K562 (cell line): ENCODE data around the gene CPNE2. TPM values are rescaled to one million over a fixed set of nuclear protein-coding genes. Genes with fewer than 3 reads are reported as not detected.

Source experiments
- ATAC-seq: fragments of 200-7000 bp; cut with Tn5 transposase; 3 replicates; pipeline ENCODE4 v1.9.1; 2020; ENCODE audit warnings: moderate library complexity
- BruUV-seq: library from RNA; stranded (reverse); fragments of 400-500 nt; replicated peaks from 2 replicates; lab custom pipeline; 2021; lab: Mats Ljungman, UMichigan
- CTCF ChIA-PET: fragments of 300-600 bp; formaldehyde crosslinking; extraction: SDS; loops from one replicate; lab custom pipeline; 2021; ENCODE audit warnings: low intra/inter-chr PET ratio; lab: Yijun Ruan, JAX
- POLR2A ChIA-PET: fragments of 300-600, 350-650 bp; sonication (Branson Sonifier 250); formaldehyde crosslinking; extraction: SDS; loops from one replicate; lab custom pipeline; 2021; ENCODE audit warnings: antibody characterized with exemption, inconsistent platforms; lab: Yijun Ruan, JAX
- DNase-seq, 4 experiments: peaks; one replicate each; pipeline versions ENCODE4 v3.0.0 to v3.0.0-alpha.2; 2011 to 2018; ENCODE audit warnings: low spot score in 3 of 4, mixed read lengths in 3 of 4; ENCODE audit errors: extremely low read depth in 1 of 4
- FAIRE-seq: peaks from 2 replicates; lab custom pipeline; 2011; peaks lifted over from hg19 to GRCh38; lab: Jason Lieb, UNC
- H2AFZ ChIP-seq: 2 replicates; pipeline ENCODE4 v1.6.0; 2011; ENCODE audit warnings: low read depth, low read length, control low read depth, inconsistent platforms
- H3K27ac ChIP-seq: fragments of 200-600 bp; 3 replicates; pipeline ENCODE4 v1.8.0; 2011; ENCODE audit warnings: low read depth, mild to moderate bottlenecking, control low read depth, inconsistent platforms, low read length, moderate library complexity, mixed read lengths; ENCODE audit errors: extremely low read depth
- H3K27me3 ChIP-seq, 2 experiments: fragments of 300-600 bp in 1 of 2; 2 replicates in 1 of 2; 3 replicates in 1 of 2; pipeline versions ENCODE4 v1.6.0 to v1.8.0; 2011; ENCODE audit warnings: inconsistent platforms in 2 of 2, low read length in 2 of 2, mild to moderate bottlenecking in 1 of 2, mixed read lengths in 1 of 2, moderate library complexity in 1 of 2; ENCODE audit not compliant: control insufficient read depth in 2 of 2, insufficient read depth in 2 of 2
- H3K36me3 ChIP-seq: fragments of 300-600 bp; 3 replicates; pipeline ENCODE4 v1.8.0; 2011; ENCODE audit warnings: mild to moderate bottlenecking, low read length, inconsistent platforms; ENCODE audit not compliant: control insufficient read depth, insufficient read depth
- H3K4me1 ChIP-seq, 2 experiments: fragments of 200-600 bp in 1 of 2; replicated peaks in 1 of 2; 2 replicates in 1 of 2; 3 replicates in 1 of 2; pipeline versions ENCODE4 v1.5.1 to v1.8.0; 2011; ENCODE audit warnings: inconsistent platforms in 2 of 2, low read length in 2 of 2, mild to moderate bottlenecking in 1 of 2, mixed read lengths in 1 of 2, moderate library complexity in 1 of 2; ENCODE audit not compliant: control insufficient read depth in 2 of 2, insufficient read depth in 2 of 2
- H3K4me2 ChIP-seq: 2 replicates; pipeline ENCODE4 v1.6.1; 2011; ENCODE audit warnings: low read length, control low read depth, inconsistent platforms, mixed read lengths; ENCODE audit not compliant: insufficient read depth
- H3K4me3 ChIP-seq: fragments of 200-600 bp; sonication (generic), shearing (Covaris generic); 2 replicates; pipeline ENCODE4 v1.5.1; 2016; ENCODE audit warnings: control low read depth, inconsistent platforms
- H3K79me2 ChIP-seq: fragments of 200-600 bp; 3 replicates; pipeline ENCODE4 v1.8.0; 2011; ENCODE audit warnings: low read length, inconsistent platforms; ENCODE audit not compliant: control insufficient read depth, insufficient read depth
- H3K9ac ChIP-seq, 2 experiments: 2 replicates each; pipeline versions ENCODE4 v1.6.0 to v1.6.1; 2011; ENCODE audit warnings: low read depth in 2 of 2, low read length in 2 of 2, control low read depth in 1 of 2, inconsistent platforms in 1 of 2, mild to moderate bottlenecking in 1 of 2, mixed read lengths in 1 of 2; ENCODE audit not compliant: insufficient read depth in 1 of 2
- H3K9me1 ChIP-seq: one replicate; pipeline ENCODE4 v1.6.0; 2011; ENCODE audit warnings: inconsistent platforms, mild to moderate bottlenecking, low read length, moderate library complexity; ENCODE audit not compliant: control insufficient read depth, insufficient read depth
- H3K9me3 ChIP-seq: replicated peaks from 2 replicates; pipeline ENCODE4 v1.5.1; 2011; ENCODE audit warnings: low read depth, low read length, inconsistent platforms; ENCODE audit not compliant: control insufficient read depth, insufficient read depth
- H4K20me1 ChIP-seq: replicated peaks from 2 replicates; pipeline ENCODE4 v1.6.1; 2011; ENCODE audit warnings: low read length, inconsistent platforms, mixed read lengths; ENCODE audit not compliant: control insufficient read depth, insufficient read depth
- PRDM10 ChIP-seq: fragments of 450-650 bp; IDR thresholded peaks from 2 replicates; pipeline ENCODE4 v1.6.1; 2018; ENCODE audit not compliant: partially characterized antibody
- SMARCA5 ChIP-seq: fragments of 450-650 bp; IDR thresholded peaks from 2 replicates; pipeline ENCODE4 v1.6.1; 2016
- WGBS: fragments of 100-300 bp; shearing (Covaris generic); methylation state at CpG from one replicate; pipeline ENCODE4 v1.1.6; 2016; ENCODE audit warnings: low coverage, mixed read lengths; ENCODE audit not compliant: insufficient coverage; ENCODE audit errors: missing lambda C conversion rate; 5-methylcytosine and 5-hydroxymethylcytosine counted together
- in situ Hi-C: fragments of 300-500 bp; cut with MboI; formaldehyde crosslinking; loops from 4 replicates; pipeline ENCODE4 v1.15.0; 2018; ENCODE audit warnings: inconsistent platforms, mixed read lengths
- intact Hi-C: fragments of 100-400 bp; cut with micrococcal nuclease; formaldehyde crosslinking; loops from 2 replicates; pipeline ENCODE4 v1.14.2; 2022
- polyA plus RNA-seq, 8 experiments: library from polyadenylated mRNA; depleted of rRNA in 4 of 8; stranded (reverse) in 5 of 8; unstranded in 3 of 8; fragments of >200 nt; fragmentation: Nextera tagmentation in 2 of 8; fragmentation: Illumina TruSeq in 1 of 8; extraction: Ambion mirVana in 2 of 8; extraction: Trizol in 1 of 8; gene quantifications; 2 replicates each; pipeline versions ENCODE4 v1.2.1 to v1.2.3, GENCODE V29; 2011 to 2014; ENCODE audit warnings: inconsistent platforms in 1 of 8, missing spikeins in 1 of 8
- total RNA-seq, 7 experiments: library from RNA; depleted of rRNA in 6 of 7; stranded (reverse); fragments of >200 nt in 6 of 7; fragmentation: Illumina TruSeq in 2 of 7; extraction: Trizol in 2 of 7; gene quantifications; 2 replicates each; pipeline versions ENCODE4 v1.2.1 to v1.2.3, GENCODE V29; 2011 to 2021; ENCODE audit warnings: low replicate concordance in 1 of 7

CPNE2 gene
- total and polyA plus RNA-seq, 9 of the 15 experiments (the other 6 are each of a cell fraction or from before 2014, with no cell fraction given) = 3.0 to 13.9 (median 8.6) TPM

GRCh38 chr16:57044931-57045693 is 47.3 kb upstream of the CPNE2 start:
- BruUV-seq = no TSS peak
- ChIA-PET POLR2A (interaction anchor here (0.5 to 1.2 kb wide), 3 partner anchors 11 to 144 kb away, joined by 3 to 5 read pairs (median 4); no protein-coding TSS in a partner anchor), CTCF (interaction anchor here (1.2 to 2.1 kb wide), 2 partner anchors 81 to 123 kb away, joined by 3 to 6 read pairs; no protein-coding TSS in a partner anchor)
- Histone ChIP-seq H3K4me3 (no peak overlapping the region), H3K9me3 (no peaks in the 10 kb centered on the region), H3K9me1 (no peaks in the 10 kb centered on the region), H3K27me3 (peaks cover 3 to 46% of the 10 kb centered on the region in 2 experiments; a peak in 2 of 5 replicates), H3K27ac (no peak overlapping the region), H3K79me2 (no peaks in the 10 kb centered on the region), H4K20me1 (no peaks in the 10 kb centered on the region), H3K36me3 (no peaks in the 10 kb centered on the region), H3K4me1 (no peaks in the 10 kb centered on the region; a peak in 1 of 5 replicates), H2AFZ (no peak overlapping the region), H3K4me2 (peak overlapping the region; percentile 35; the same call in 1 of the 2 replicates), H3K9ac (peak overlapping the region in 1 of 2 experiments; percentile 2; a peak in 1 of 4 replicates)
- FAIRE-seq (no peak), ATAC-seq (no peak), DNase-seq (no peak)
- TF ChIP-seq PRDM10 = peak; percentile 70
- no peak for TF ChIP-seq SMARCA5
- in situ Hi-C loops = no loop called here
- intact Hi-C loops = loop anchor here (1.0 kb wide), 1 partner anchor 81 kb away; no protein-coding TSS in a partner anchor
- WGBS = 6% methylated on average over 12 of the region's 12 CpGs
